SK-N-SH treated with all-trans-retinoic acid at 6 μM for 48 hours (cell line): ENCODE results near the gene GRK1.

ENCODE experiments used
- ATAC-seq: fragments of 200-7000 bp; cut with Tn5 transposase; 3 replicates; pipeline ENCODE4 v1.9.1; 2020; ENCODE audit warnings: mild to moderate bottlenecking, moderate library complexity
- ARNTL ChIP-seq: fragments of 450-650 bp; formaldehyde crosslinking; IDR thresholded peaks from 2 replicates; pipeline ENCODE4 v1.5.0; 2020; ENCODE audit warnings: low read depth, mild to moderate bottlenecking, moderate library complexity, borderline replicate concordance
- BACH2 ChIP-seq: fragments of 250-450 bp; sonication (Bioruptor Pico); IDR thresholded peaks from 2 replicates; pipeline ENCODE4 v1.9.0; 2021; ENCODE audit warnings: mild to moderate bottlenecking, borderline replicate concordance
- CREB5 ChIP-seq: fragments of 250-450 bp; sonication (Bioruptor Pico); IDR thresholded peaks from 2 replicates; pipeline ENCODE4 v1.5.1; 2020; ENCODE audit warnings: low read depth, mild to moderate bottlenecking, moderate library complexity
- CSRNP3 ChIP-seq: fragments of 250-450 bp; sonication (Bioruptor Pico); IDR thresholded peaks from 2 replicates; pipeline ENCODE4 v1.5.1; 2021; ENCODE audit warnings: mild to moderate bottlenecking, moderate library complexity
- ESRRG ChIP-seq: fragments of 250-450 bp; sonication (Bioruptor Pico); IDR thresholded peaks from 2 replicates; pipeline ENCODE4 v1.6.1; 2021; ENCODE audit warnings: mild to moderate bottlenecking
- GLIS3 ChIP-seq: fragments of 250-450 bp; sonication (Bioruptor Pico); IDR thresholded peaks from 2 replicates; pipeline ENCODE4 v1.5.0; 2020; ENCODE audit warnings: mild to moderate bottlenecking, moderate library complexity
- ISL1 ChIP-seq: fragments of 250-450 bp; sonication (Bioruptor Pico); IDR thresholded peaks from 2 replicates; pipeline ENCODE4 v2.1.2; 2022; ENCODE audit warnings: mild to moderate bottlenecking, moderate library complexity
- POU6F1 ChIP-seq: fragments of 250-450 bp; sonication (Bioruptor Pico); IDR thresholded peaks from 2 replicates; pipeline ENCODE4 v1.8.0; 2021; ENCODE audit warnings: low read depth, mild to moderate bottlenecking, moderate library complexity, borderline replicate concordance
- PPARA ChIP-seq: fragments of 250-450 bp; sonication (Bioruptor Pico); IDR thresholded peaks from 2 replicates; pipeline ENCODE4 v1.5.0; 2020; ENCODE audit warnings: mild to moderate bottlenecking, borderline replicate concordance
- SNAI2 ChIP-seq: fragments of 250-450 bp; sonication (Bioruptor Pico); IDR thresholded peaks from 2 replicates; pipeline ENCODE4 v1.5.0; 2020; ENCODE audit warnings: mild to moderate bottlenecking, moderate library complexity
- TCF4 ChIP-seq: fragments of 250-450 bp; sonication (Bioruptor Pico); IDR thresholded peaks from 2 replicates; pipeline ENCODE4 v1.8.0; 2021; ENCODE audit warnings: mild to moderate bottlenecking, moderate library complexity, borderline replicate concordance
- TOX ChIP-seq: fragments of 250-450 bp; sonication (Bioruptor Pico); IDR thresholded peaks from 2 replicates; pipeline ENCODE4 v1.8.0; 2021; ENCODE audit warnings: mild to moderate bottlenecking, moderate library complexity, borderline replicate concordance
- TSHZ2 ChIP-seq: fragments of 250-450 bp; sonication (Bioruptor Pico); IDR thresholded peaks from 2 replicates; pipeline ENCODE4 v1.5.0; 2020; ENCODE audit warnings: mild to moderate bottlenecking, moderate library complexity
- ZFP3 ChIP-seq: fragments of 250-450 bp; sonication (Bioruptor Pico); IDR thresholded peaks from 2 replicates; pipeline ENCODE4 v1.5.0; 2020; ENCODE audit warnings: mild to moderate bottlenecking, moderate library complexity
- ZFP30 ChIP-seq: fragments of 450-650 bp; formaldehyde crosslinking; IDR thresholded peaks from 2 replicates; pipeline ENCODE4 v1.5.0; 2022; ENCODE audit warnings: mild to moderate bottlenecking, moderate library complexity
- ZNF565 ChIP-seq: fragments of 450-650 bp; formaldehyde crosslinking; conservative IDR thresholded peaks from 2 replicates; pipeline ENCODE4 v1.5.0; 2020; ENCODE audit warnings: low read depth, mild to moderate bottlenecking, moderate library complexity
- ZNF70 ChIP-seq: fragments of 450-650 bp; formaldehyde crosslinking; IDR thresholded peaks from 2 replicates; pipeline ENCODE4 v1.5.0; 2020; ENCODE audit warnings: mild to moderate bottlenecking, moderate library complexity
- ZNF8 ChIP-seq: fragments of 450-650 bp; formaldehyde crosslinking; IDR thresholded peaks from 2 replicates; pipeline ENCODE4 v1.5.0; 2020; ENCODE audit warnings: mild to moderate bottlenecking, moderate library complexity

Gene GRK1

GRCh38 chr13:113786262-113786841 lies 119.3 kb downstream of the GRK1 start:
- no peak for ATAC-seq

More at GRCh38 chr13:113786262-113786841, 119.3 kb downstream of the GRK1 start:
- TF ChIP-seq ISL1 (CRISPR knock-in tag) (no peak), TCF4 (CRISPR knock-in tag) (no peak), ESRRG (CRISPR knock-in tag) (no peak), ZNF565 (CRISPR knock-in tag) (no peak), BACH2 (CRISPR knock-in tag) (no peak), PPARA (CRISPR knock-in tag) (no peak), CREB5 (CRISPR knock-in tag) (no peak), POU6F1 (CRISPR knock-in tag) (no peak), ZFP3 (CRISPR knock-in tag) (no peak), ZNF8 (CRISPR knock-in tag) (no peak), GLIS3 (CRISPR knock-in tag) (no peak), ARNTL (CRISPR knock-in tag) (no peak), TOX (CRISPR knock-in tag) (no peak), ZFP30 (no peak), SNAI2 (no peak), TSHZ2 (no peak), CSRNP3 (CRISPR knock-in tag) (no peak), ZNF70 (CRISPR knock-in tag) (no peak)
